CD14-positive monocyte (primary cell): ENCODE data around the gene BLOC1S4. TPM values are rescaled to one million over a fixed set of nuclear protein-coding genes. Genes with fewer than 3 reads are reported as not detected.

ENCODE experiments used
- DNase-seq, 3 donors: peaks; one replicate each; pipeline ENCODE4 v3.0.0-alpha.2; 2011 to 2022
- H2AFZ ChIP-seq: 2 replicates; pipeline ENCODE4 v1.6.0; 2012; ENCODE audit warnings: mild to moderate bottlenecking, low read depth, low read length, inconsistent platforms; ENCODE audit not compliant: insufficient read depth, poor library complexity, severe bottlenecking
- H3K27ac ChIP-seq, 2 donors: 1 replicate in 1 of 2; 2 replicates in 1 of 2; pipeline ENCODE4 v1.5.1; 2012 to 2013; ENCODE audit warnings: low read length in 2 of 2, control low read depth in 1 of 2, inconsistent platforms in 1 of 2, low read depth in 1 of 2, mild to moderate bottlenecking in 1 of 2
- H3K27me3 ChIP-seq, 2 donors: one replicate each; pipeline versions ENCODE4 v1.6.0 to v1.6.1; 2011 to 2013; ENCODE audit warnings: low read length in 2 of 2; ENCODE audit not compliant: control insufficient read depth in 2 of 2, insufficient read depth in 2 of 2
- H3K36me3 ChIP-seq, 2 donors: replicated peaks in 1 of 2; 1 replicate in 1 of 2; 2 replicates in 1 of 2; pipeline versions ENCODE4 v1.5.1 to v1.6.1; 2012 to 2013; ENCODE audit warnings: low read length in 2 of 2, control low read depth in 1 of 2, inconsistent platforms in 1 of 2, mild to moderate bottlenecking in 1 of 2; ENCODE audit not compliant: insufficient read depth in 2 of 2, control insufficient read depth in 1 of 2
- H3K4me1 ChIP-seq, 2 donors: 1 replicate in 1 of 2; 2 replicates in 1 of 2; pipeline versions ENCODE4 v1.5.1 to v1.6.1; 2012 to 2013; ENCODE audit warnings: low read length in 2 of 2, control low read depth in 1 of 2, inconsistent platforms in 1 of 2, mild to moderate bottlenecking in 1 of 2, moderate library complexity in 1 of 2; ENCODE audit not compliant: insufficient read depth in 2 of 2, control insufficient read depth in 1 of 2
- H3K4me2 ChIP-seq: replicated peaks from 2 replicates; pipeline ENCODE3; 2012; ENCODE audit warnings: low read length, moderate library complexity, mild to moderate bottlenecking; ENCODE audit not compliant: poor library complexity, severe bottlenecking; ENCODE audit errors: extremely low read depth
- H3K4me3 ChIP-seq, 3 experiments: fragments of 200-600 bp in 1 of 3; sonication (generic) in 1 of 3; replicated peaks in 1 of 3; 1 replicate in 2 of 3; 2 replicates in 1 of 3; pipeline ENCODE4 v1.5.1; 2011 to 2013; ENCODE audit warnings: low read length in 3 of 3, mild to moderate bottlenecking in 3 of 3, control low read depth in 2 of 3, low read depth in 2 of 3, inconsistent platforms in 1 of 3, moderate library complexity in 1 of 3
- H3K79me2 ChIP-seq: 2 replicates; pipeline ENCODE4 v1.6.0; 2012; ENCODE audit warnings: mild to moderate bottlenecking, control low read depth, inconsistent platforms, low read length, moderate library complexity; ENCODE audit not compliant: insufficient read depth
- H3K9ac ChIP-seq: 2 replicates; pipeline ENCODE4 v1.6.0; 2017; ENCODE audit warnings: low read length, mild to moderate bottlenecking; ENCODE audit not compliant: insufficient read depth, poor library complexity, severe bottlenecking
- H3K9me3 ChIP-seq, 2 donors: replicated peaks in 1 of 2; 1 replicate in 1 of 2; 2 replicates in 1 of 2; pipeline versions ENCODE4 v1.5.1 to v1.6.1; 2012 to 2013; ENCODE audit warnings: low read length in 2 of 2, control low read depth in 1 of 2; ENCODE audit not compliant: control insufficient read depth in 1 of 2, insufficient read depth in 1 of 2
- H4K20me1 ChIP-seq: 2 replicates; pipeline ENCODE4 v1.6.0; 2012; ENCODE audit warnings: mild to moderate bottlenecking, low read length, control low read depth, moderate library complexity; ENCODE audit not compliant: insufficient read depth
- H3K27ac Mint-ChIP-seq, 7 donors: one replicate each; pipeline ENCODE4 v1.8.0; 2020; ENCODE audit warnings: mild to moderate bottlenecking in 7 of 7, mixed read lengths in 7 of 7, moderate library complexity in 6 of 7, inconsistent platforms in 2 of 7
- H3K27me3 Mint-ChIP-seq, 3 donors: one replicate each; pipeline ENCODE4 v1.8.0; 2021 to 2022; ENCODE audit warnings: low read depth in 3 of 3, mild to moderate bottlenecking in 3 of 3, mixed read lengths in 3 of 3, moderate library complexity in 3 of 3, inconsistent platforms in 1 of 3
- H3K36me3 Mint-ChIP-seq, 2 donors: one replicate each; pipeline ENCODE4 v1.8.0; 2020; ENCODE audit warnings: mixed read lengths in 2 of 2, inconsistent platforms in 1 of 2, mild to moderate bottlenecking in 1 of 2
- H3K4me1 Mint-ChIP-seq: one replicate; pipeline ENCODE4 v1.8.0; 2020; ENCODE audit warnings: mild to moderate bottlenecking, mixed read lengths
- H3K4me3 Mint-ChIP-seq, 2 donors: one replicate each; pipeline ENCODE4 v1.8.0; 2020; ENCODE audit warnings: mild to moderate bottlenecking in 2 of 2, mixed read lengths in 2 of 2, moderate library complexity in 1 of 2
- H3K9me3 Mint-ChIP-seq, 7 donors: one replicate each; pipeline ENCODE4 v1.8.0; 2020 to 2022; ENCODE audit warnings: mixed read lengths in 7 of 7, mild to moderate bottlenecking in 6 of 7, moderate library complexity in 6 of 7, inconsistent platforms in 2 of 7
- CTCF ChIP-seq: fragments of 200-600 bp; IDR thresholded peaks from one replicate; pipeline ENCODE4 v1.8.0; 2022; ENCODE audit warnings: antibody characterized with exemption, mild to moderate bottlenecking
- WGBS: methylation state at CpG from one replicate; pipeline ENCODE4 v1.1.5; 2013; ENCODE audit warnings: missing lambda C conversion rate; ENCODE audit not compliant: insufficient coverage; 5-methylcytosine and 5-hydroxymethylcytosine counted together
- intact Hi-C, 2 donors: fragments of 100-400 bp; cut with micrococcal nuclease; formaldehyde crosslinking; loops; one replicate each; pipeline versions ENCODE4 v1.15.0 to v1.15.1; 2023
- polyA plus RNA-seq, 3 donors: library from polyadenylated mRNA; depleted of rRNA in 1 of 3; unstranded in 2 of 3; stranded (reverse) in 1 of 3; fragments of 300-500 nt in 2 of 3; fragments of >200 nt in 1 of 3; fragmentation: Illumina TruSeq in 2 of 3; gene quantifications; 1 replicate in 2 of 3; 2 replicates in 1 of 3; pipeline ENCODE4 v1.2.3, GENCODE V29; 2012 to 2021

Gene BLOC1S4
- polyA plus RNA-seq, 3 donors, result 6.7 to 30.9 (median 20.1) TPM

GRCh38 chr4:6674500-6675149, 41.3 kb upstream of the BLOC1S4 start:
- peaks cover 42% of the 10 kb centered on the region for H3K4me1 Mint-ChIP-seq
- peaks cover 34 to 37% of the 10 kb centered on the region in 2 donors for H3K4me1 ChIP-seq
- H3K36me3 ChIP-seq, result peaks cover 0 to 8% of the 10 kb centered on the region in 2 donors
- TF ChIP-seq CTCF, result peak; percentile 52
- H3K27ac Mint-ChIP-seq, result peak overlapping the region in 6 of 7 donors; percentile 0 to 83 (median 80)
- H3K27me3 Mint-ChIP-seq, result peaks cover 0 to 8% (median 0%) of the 10 kb centered on the region in 3 donors
- H3K4me3 ChIP-seq, result peak overlapping the region; percentile 41 to 86 (median 84)
- H3K9me3 Mint-ChIP-seq, result peaks cover 0 to 15% (median 2%) of the 10 kb centered on the region in 7 donors
- no peaks in the 10 kb centered on the region for H3K27me3 ChIP-seq
- no peaks in the 10 kb centered on the region for H3K9me3 ChIP-seq
- 2% methylated on average over 34 of the region's 40 CpGs for WGBS
- peak overlapping the region; percentile 97 for H3K4me2 ChIP-seq
- intact Hi-C loops, result loop anchor here in 1 of 2 donors (2.0 to 5.0 kb wide), 2 partner anchors 32 to 34 kb away; partner anchors contain the start of genes MRFAP1 and MRFAP1L1
- peak overlapping the region; percentile 90 for H2AFZ ChIP-seq
- H3K27ac ChIP-seq, result peak overlapping the region in 1 of 2 donors; percentile 89
- peak overlapping the region; percentile 90 to 95 for H3K4me3 Mint-ChIP-seq
- H3K9ac ChIP-seq, result peak overlapping the region; percentile 74
- H3K36me3 Mint-ChIP-seq, result peaks cover 16 to 31% of the 10 kb centered on the region in 2 donors
- peaks cover 10% of the 10 kb centered on the region for H4K20me1 ChIP-seq
- peaks cover 32% of the 10 kb centered on the region for H3K79me2 ChIP-seq
- no peak for DNase-seq

GRCh38 chr4:6676722-6677558, 39.0 kb upstream of the BLOC1S4 start:
- no peak for TF ChIP-seq CTCF
- Mint-ChIP-seq H3K9me3 (peaks cover 5 to 25% (median 9%) of the 10 kb centered on the region in 7 donors), H3K4me1 (peaks cover 42% of the 10 kb centered on the region), H3K27me3 (peaks cover 0 to 5% (median 0%) of the 10 kb centered on the region in 3 donors), H3K27ac (peak overlapping the region in 5 of 7 donors; percentile 5 to 48 (median 21)), H3K36me3 (peaks cover 21 to 34% of the 10 kb centered on the region in 2 donors), H3K4me3 (peak overlapping the region in 1 of 2 donors; percentile 1)
- Histone ChIP-seq H3K4me1 (peaks cover 34 to 37% of the 10 kb centered on the region in 2 donors), H3K4me3 (no peak overlapping the region), H3K27me3 (no peaks in the 10 kb centered on the region), H3K9ac (no peak overlapping the region), H2AFZ (no peak overlapping the region), H3K9me3 (peaks cover 0 to 5% of the 10 kb centered on the region in 2 donors), H3K27ac (no peak overlapping the region), H3K4me2 (peak overlapping the region; percentile 1), H3K36me3 (peaks cover 0 to 8% of the 10 kb centered on the region in 2 donors), H3K79me2 (peaks cover 32% of the 10 kb centered on the region), H4K20me1 (peaks cover 10% of the 10 kb centered on the region)
- 69% methylated on average over 12 of the region's 21 CpGs for WGBS
- no peak for DNase-seq
- intact Hi-C loops, result loop anchor here in 1 of 2 donors (5.0 kb wide), 1 partner anchor 35 kb away; the partner anchor contains the start of gene MRFAP1
